IMR-90 (cell line): ENCODE measurements around the gene LYPD6. TPM values are rescaled to one million over a fixed set of nuclear protein-coding genes. Genes with fewer than 3 reads are reported as not detected.

Experiments used
- ATAC-seq: fragments of 200-7000 bp; cut with Tn5 transposase; 2 replicates; pipeline ENCODE4 v1.9.1; 2020; ENCODE audit warnings: low read depth, mild to moderate bottlenecking, moderate library complexity
- BruUV-seq: library from RNA; stranded (reverse); fragments of 400-500 nt; replicated peaks from 2 replicates; lab custom pipeline; 2021; lab: Mats Ljungman, UMichigan
- CTCF ChIA-PET: fragments of 300-600 bp; formaldehyde crosslinking; extraction: SDS; loops from one replicate; lab custom pipeline; 2021; ENCODE audit warnings: antibody characterized with exemption; lab: Yijun Ruan, JAX
- POLR2A ChIA-PET: fragments of 300-600 bp; sonication (Branson Sonifier 250); formaldehyde crosslinking; loops from one replicate; lab custom pipeline; 2022; ENCODE audit warnings: antibody characterized with exemption; ENCODE audit not compliant: unreplicated experiment; lab: Charles Lee
- DNase-seq: peaks from one replicate; pipeline ENCODE4 v3.0.0; 2013
- H2AFZ ChIP-seq: replicated peaks from 2 replicates; pipeline ENCODE3; 2013; ENCODE audit warnings: low read length, mild to moderate bottlenecking; ENCODE audit not compliant: poor library complexity
- H2AK5ac ChIP-seq: 2 replicates; pipeline ENCODE4 v1.6.1; 2013; ENCODE audit warnings: low read depth, low read length, inconsistent platforms
- H2AK9ac ChIP-seq: replicated peaks from 2 replicates; pipeline ENCODE3; 2013; ENCODE audit warnings: mild to moderate bottlenecking, low read depth, low read length, moderate library complexity; ENCODE audit not compliant: poor library complexity
- H2BK120ac ChIP-seq: 2 replicates; pipeline ENCODE4 v1.6.1; 2013; ENCODE audit warnings: low read depth, low read length, inconsistent platforms
- H2BK15ac ChIP-seq: 3 replicates; pipeline ENCODE4 v1.6.1; 2013; ENCODE audit warnings: low read depth, low read length, inconsistent platforms
- H2BK20ac ChIP-seq: 2 replicates; pipeline ENCODE4 v1.6.1; 2013; ENCODE audit warnings: low read depth, mild to moderate bottlenecking, inconsistent platforms, low read length, moderate library complexity
- H2BK5ac ChIP-seq: 2 replicates; pipeline ENCODE4 v1.6.1; 2013; ENCODE audit warnings: mild to moderate bottlenecking, low read depth, low read length, inconsistent platforms; ENCODE audit not compliant: poor library complexity, severe bottlenecking
- H3K14ac ChIP-seq: replicated peaks from 2 replicates; pipeline ENCODE4 v1.6.1; 2013; ENCODE audit warnings: low read depth, low read length, inconsistent platforms
- H3K18ac ChIP-seq: 2 replicates; pipeline ENCODE4 v1.6.1; 2013; ENCODE audit warnings: low read depth, low read length, control low read depth
- H3K23ac ChIP-seq: 2 replicates; pipeline ENCODE4 v1.6.1; 2013; ENCODE audit warnings: low read depth, low read length, inconsistent platforms
- H3K27ac ChIP-seq: 2 replicates; pipeline ENCODE4 v1.5.1; 2013; ENCODE audit warnings: mild to moderate bottlenecking, control low read depth, low read length; ENCODE audit not compliant: insufficient read depth
- H3K27me3 ChIP-seq: 2 replicates; pipeline ENCODE4 v1.6.1; 2013; ENCODE audit warnings: low read length; ENCODE audit not compliant: control insufficient read depth, insufficient read depth
- H3K36me3 ChIP-seq: 2 replicates; pipeline ENCODE4 v1.6.1; 2013; ENCODE audit warnings: low read length, mixed read lengths; ENCODE audit not compliant: control insufficient read depth, insufficient read depth
- H3K4ac ChIP-seq: 2 replicates; pipeline ENCODE4 v1.6.1; 2013; ENCODE audit warnings: low read depth, low read length, inconsistent platforms
- H3K4me1 ChIP-seq: 2 replicates; pipeline ENCODE4 v1.6.1; 2013; ENCODE audit warnings: low read length, mixed read lengths; ENCODE audit not compliant: control insufficient read depth, insufficient read depth
- H3K4me2 ChIP-seq: 2 replicates; pipeline ENCODE4 v1.6.1; 2013; ENCODE audit warnings: low read depth, mild to moderate bottlenecking, control low read depth, low read length, moderate library complexity
- H3K4me3 ChIP-seq: 2 replicates; pipeline ENCODE4 v1.5.1; 2013; ENCODE audit warnings: low read depth, mild to moderate bottlenecking, control low read depth, low read length, moderate library complexity; ENCODE audit not compliant: insufficient read depth
- H3K56ac ChIP-seq: 2 replicates; pipeline ENCODE4 v1.6.1; 2013; ENCODE audit warnings: low read length, inconsistent platforms; ENCODE audit not compliant: insufficient read depth; ENCODE audit errors: extremely low read depth
- H3K79me1 ChIP-seq, 2 experiments: 2 replicates each; pipeline ENCODE4 v1.6.1; 2013; ENCODE audit warnings: low read length in 2 of 2, inconsistent platforms in 1 of 2, low read depth in 1 of 2
- H3K9ac ChIP-seq: 2 replicates; pipeline ENCODE4 v1.6.1; 2013; ENCODE audit warnings: low read depth, low read length, control low read depth
- H3K9me1 ChIP-seq: 2 replicates; pipeline ENCODE4 v1.6.1; 2013; ENCODE audit warnings: low read length, inconsistent platforms; ENCODE audit not compliant: insufficient read depth
- H3K9me3 ChIP-seq: 2 replicates; pipeline ENCODE4 v1.6.1; 2013; ENCODE audit warnings: low read length; ENCODE audit not compliant: control insufficient read depth, insufficient read depth
- H4K20me1 ChIP-seq: 2 replicates; pipeline ENCODE4 v1.6.1; 2013; ENCODE audit warnings: low read length, inconsistent platforms; ENCODE audit not compliant: insufficient read depth
- H4K5ac ChIP-seq: 2 replicates; pipeline ENCODE4 v1.6.1; 2013; ENCODE audit warnings: mild to moderate bottlenecking, low read depth, low read length, control low read depth
- H4K8ac ChIP-seq, 2 experiments: 2 replicates each; pipeline ENCODE4 v1.6.1; 2013; ENCODE audit warnings: low read depth in 2 of 2, low read length in 2 of 2, control low read depth in 1 of 2, inconsistent platforms in 1 of 2
- H4K91ac ChIP-seq: 2 replicates; pipeline ENCODE4 v1.6.1; 2013; ENCODE audit warnings: low read depth, low read length, inconsistent platforms; ENCODE audit not compliant: insufficient read depth
- MAFK ChIP-seq: IDR thresholded peaks from 2 replicates; pipeline ENCODE4 v1.6.1; 2012; ENCODE audit warnings: low read depth, low read length, improper control_type of control experiment
- NFE2L2 ChIP-seq: fragments of 150-350 bp; IDR thresholded peaks from 2 replicates; pipeline ENCODE4 v1.6.1; 2016; ENCODE audit warnings: low read depth, mild to moderate bottlenecking, low read length
- WGBS, 2 experiments: methylation state at CpG; one replicate each; pipeline versions ENCODE4 v1.1.5 to v1.1.7; 2013; ENCODE audit warnings: missing lambda C conversion rate in 2 of 2; ENCODE audit not compliant: insufficient read length in 1 of 2; ENCODE audit errors: extremely low coverage in 2 of 2; 5-methylcytosine and 5-hydroxymethylcytosine counted together
- dilution Hi-C: fragments of 300-500 bp; cut with HindIII; formaldehyde crosslinking; loops from one replicate; pipeline ENCODE4 v1.14.3; 2018; ENCODE audit warnings: low sequenced_read_pairs; ENCODE audit not compliant: unreplicated experiment
- in situ Hi-C: fragments of 300-500 bp; cut with MboI; formaldehyde crosslinking; loops from 3 replicates; pipeline ENCODE4 v1.14.3; 2019; ENCODE audit warnings: low sequenced_read_pairs, inconsistent platforms, mixed read lengths
- intact Hi-C: fragments of 100-400 bp; cut with micrococcal nuclease; formaldehyde crosslinking; loops from 2 replicates; pipeline ENCODE4 v1.10.0; 2022
- polyA plus RNA-seq, 3 experiments: library from polyadenylated mRNA; depleted of rRNA; stranded (reverse); fragments of >200 nt; gene quantifications; 2 replicates each; pipeline ENCODE4 v1.2.3, GENCODE V29; 2012; ENCODE audit warnings: low replicate concordance in 1 of 3
- total RNA-seq: library from RNA; depleted of rRNA; stranded (reverse); fragments of >200 nt; gene quantifications from 2 replicates; pipeline ENCODE4 v1.2.3, GENCODE V29; 2012

LYPD6 gene
- total and polyA plus RNA-seq, 2 of the 4 experiments (the other 2 are of a cell fraction): 0.87 to 0.90 TPM

DNA sequence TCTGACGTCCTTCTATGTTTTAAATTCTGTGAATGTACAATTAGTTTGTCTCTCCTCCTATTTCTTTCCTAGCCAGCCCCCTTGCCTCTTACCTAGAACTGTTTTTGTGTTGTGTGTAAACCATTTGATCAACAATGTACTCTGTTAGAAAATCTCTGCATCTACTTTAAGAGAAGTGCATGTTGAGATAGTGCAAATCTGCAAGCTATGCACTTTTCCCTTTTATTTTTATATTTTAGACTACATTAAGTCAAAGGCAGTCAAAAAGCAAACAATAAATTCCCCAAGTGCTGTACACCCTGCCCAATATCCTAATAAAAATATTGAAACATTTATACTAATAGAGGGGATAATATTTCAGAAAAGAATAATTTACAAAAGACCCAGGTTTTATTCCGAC is 13.7 kb downstream of the LYPD6 start:
- ATAC-seq (no peak), DNase-seq (no peak)
- no peak overlapping the region for H3K18ac ChIP-seq
- dilution Hi-C loops: no loop called here
- no peaks in the 10 kb centered on the region for H3K36me3 ChIP-seq
- no peak overlapping the region for H3K27ac ChIP-seq
- no peaks in the 10 kb centered on the region for H3K9me3 ChIP-seq
- no peak overlapping the region for H2BK20ac ChIP-seq
- H3K79me1 ChIP-seq: no peaks in the 10 kb centered on the region
- no peaks in the 10 kb centered on the region for H4K20me1 ChIP-seq
- H3K9ac ChIP-seq: no peak overlapping the region
- no peaks in the 10 kb centered on the region for H3K27me3 ChIP-seq
- no peak overlapping the region for H2BK5ac ChIP-seq
- H3K56ac ChIP-seq: no peak overlapping the region
- no peak overlapping the region for H4K91ac ChIP-seq
- peak; percentile 88 for TF ChIP-seq MAFK
- TF ChIP-seq NFE2L2: no peak
- no peak overlapping the region for H4K5ac ChIP-seq
- no peak overlapping the region for H2AK5ac ChIP-seq
- no peak overlapping the region for H2AK9ac ChIP-seq
- H3K4ac ChIP-seq: no peak overlapping the region
- BruUV-seq: no TSS peak
- no peak overlapping the region for H3K4me2 ChIP-seq
- in situ Hi-C loops: no loop called here
- no peak overlapping the region for H3K23ac ChIP-seq
- H3K9me1 ChIP-seq: no peaks in the 10 kb centered on the region
- intact Hi-C loops: no loop called here
- no peak overlapping the region for H2AFZ ChIP-seq
- no peak overlapping the region for H3K14ac ChIP-seq
- no peak overlapping the region for H2BK15ac ChIP-seq
- H2BK120ac ChIP-seq: no peak overlapping the region
- ChIA-PET POLR2A (no interaction called here), CTCF (no interaction called here)
- no CpG with 5 or more reads among the region's 2 CpGs for WGBS, 2 experiments
- no peak overlapping the region for H4K8ac ChIP-seq
- H3K4me3 ChIP-seq: no peak overlapping the region
- no peaks in the 10 kb centered on the region for H3K4me1 ChIP-seq
